AG04450 (cell line): Measurements from ENCODE around the gene PRKN. TPM values are rescaled to one million over a fixed set of nuclear protein-coding genes. Genes with fewer than 3 reads are reported as not detected.

Source experiments
- CTCF ChIA-PET: fragments of 300-600, 350-600 bp; formaldehyde crosslinking; extraction: SDS; loops from one replicate; lab custom pipeline; 2022; ENCODE audit warnings: antibody characterized with exemption, inconsistent platforms; lab: Charles Lee
- POLR2A ChIA-PET: fragments of 350-600 bp; formaldehyde crosslinking; extraction: SDS; loops from one replicate; lab custom pipeline; 2021; ENCODE audit warnings: antibody characterized with exemption, inconsistent platforms; lab: Yijun Ruan, JAX
- DNase-seq: peaks from one replicate; pipeline ENCODE4 v3.0.0-alpha.2; 2011; ENCODE audit warnings: low read depth, low spot score
- H3K27ac ChIP-seq: one replicate; pipeline ENCODE4 v1.5.1; 2012; ENCODE audit warnings: low read depth, low read length, control low read depth
- H3K27me3 ChIP-seq: one replicate; pipeline ENCODE4 v1.6.0; 2012; ENCODE audit warnings: low read length; ENCODE audit not compliant: control insufficient read depth, insufficient read depth
- H3K4me3 ChIP-seq: 2 replicates; pipeline ENCODE4 v1.5.1; 2011; ENCODE audit warnings: mild to moderate bottlenecking, low read depth, low read length, control low read depth
- H3K9me3 ChIP-seq: 2 replicates; pipeline ENCODE4 v1.5.1; 2012; ENCODE audit warnings: low read length; ENCODE audit not compliant: control insufficient read depth, insufficient read depth
- CTCF ChIP-seq: IDR thresholded peaks from 2 replicates; pipeline ENCODE4 v1.5.1; 2011; ENCODE audit warnings: low read depth, low read length, control low read depth, inconsistent platforms
- polyA plus RNA-seq: library from polyadenylated mRNA; depleted of rRNA; stranded (reverse); fragments of >200 nt; gene quantifications from 2 replicates; pipeline ENCODE4 v1.2.3, GENCODE V29; 2011

Gene PRKN
- polyA plus RNA-seq, 1 experiment = not detected

DNA sequence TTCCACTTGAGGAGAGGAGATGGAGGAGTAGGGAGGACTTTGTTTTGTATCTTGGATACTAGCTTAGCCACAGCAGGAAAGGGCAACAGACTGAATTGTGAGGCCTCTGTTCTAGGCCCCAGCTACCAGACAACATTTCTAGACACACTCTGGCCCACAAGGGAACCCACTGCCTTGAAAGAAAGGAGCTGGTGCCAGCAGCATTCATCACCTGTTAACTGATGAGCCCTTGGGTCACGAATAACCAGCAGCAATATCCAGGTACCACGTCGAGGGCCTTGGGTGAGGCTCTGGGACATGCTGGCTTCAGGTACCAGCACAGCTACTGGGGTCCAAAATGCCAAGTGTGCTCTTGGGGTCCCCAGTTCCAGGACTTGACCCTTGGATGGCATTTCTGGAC, 165.5 kb downstream of the PRKN start:
- POLR2A ChIA-PET = no interaction called here
- CTCF ChIA-PET = no interaction called here
- peaks cover 33% of the 10 kb centered on the region for H3K9me3 ChIP-seq
- H3K27me3 ChIP-seq = no peaks in the 10 kb centered on the region
- TF ChIP-seq CTCF = no peak
- DNase-seq = no peak
- H3K4me3 ChIP-seq = no peak overlapping the region
- H3K27ac ChIP-seq = no peak overlapping the region

GRCh38 chr6:162560891-162561290, 166.7 kb downstream of the PRKN start:
- no peak overlapping the region for H3K27ac ChIP-seq
- DNase-seq = no peak
- TF ChIP-seq CTCF = no peak
- ChIA-PET CTCF (no interaction called here), POLR2A (no interaction called here)
- H3K9me3 ChIP-seq = peaks cover 35% of the 10 kb centered on the region
- no peak overlapping the region for H3K4me3 ChIP-seq
- H3K27me3 ChIP-seq = no peaks in the 10 kb centered on the region

- ChIA-PET POLR2A (no interaction called here), CTCF (no interaction called here)
- Histone ChIP-seq H3K9me3 (peaks cover 30% of the 10 kb centered on the region), H3K4me3 (no peak overlapping the region), H3K27ac (no peak overlapping the region), H3K27me3 (no peaks in the 10 kb centered on the region)
- no peak for TF ChIP-seq CTCF
- DNase-seq = no peak
These were observed 173.0 kb downstream of the PRKN start for GRCh38 chr6:162554531-162554930.

DNA sequence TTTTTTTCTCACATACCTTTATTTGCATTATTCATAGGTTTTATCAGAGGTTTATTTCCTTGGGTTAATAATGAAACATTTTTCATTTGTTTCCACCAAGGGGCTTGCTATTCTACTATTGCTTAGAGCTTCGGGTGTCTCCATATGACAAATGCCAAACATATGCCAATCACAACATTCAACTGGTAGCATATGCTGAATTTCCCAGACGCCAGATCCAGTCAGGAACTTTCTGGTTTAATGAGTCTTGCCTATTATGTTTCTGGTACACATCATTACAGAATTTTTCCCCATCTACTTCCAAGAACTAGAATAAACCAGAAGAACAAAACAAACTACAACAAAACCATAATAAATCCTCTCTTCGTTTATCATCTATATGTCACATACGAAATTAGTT, 180.7 kb downstream of the PRKN start:
- no peak overlapping the region for H3K27ac ChIP-seq
- ChIA-PET POLR2A (no interaction called here), CTCF (no interaction called here)
- no peak for TF ChIP-seq CTCF
- H3K4me3 ChIP-seq = no peak overlapping the region
- no peaks in the 10 kb centered on the region for H3K27me3 ChIP-seq
- no peak for DNase-seq
- peaks cover 31% of the 10 kb centered on the region for H3K9me3 ChIP-seq

DNA sequence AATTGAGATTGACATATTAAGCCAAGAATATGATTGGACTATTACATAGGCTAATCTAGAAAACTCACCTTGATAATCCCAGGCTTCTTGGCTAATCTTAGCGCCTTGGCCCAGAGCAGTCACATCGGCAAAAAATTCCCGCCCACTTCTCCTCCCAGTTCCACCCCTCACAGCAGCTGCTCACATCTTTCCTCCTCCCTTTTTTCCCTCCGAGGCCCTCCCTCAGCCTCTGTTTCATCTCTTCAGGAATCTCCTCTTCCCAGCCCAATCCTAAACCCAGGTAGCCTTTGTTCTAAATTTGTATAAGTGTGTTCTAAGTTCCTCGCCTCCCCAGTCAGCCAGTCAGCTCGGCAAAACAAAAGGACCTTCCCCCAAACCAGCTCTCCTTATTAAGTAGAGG, 184.3 kb downstream of the PRKN start:
- POLR2A ChIA-PET = no interaction called here
- no peaks in the 10 kb centered on the region for H3K27me3 ChIP-seq
- peaks cover 40% of the 10 kb centered on the region for H3K9me3 ChIP-seq
- H3K4me3 ChIP-seq = no peak overlapping the region
- CTCF ChIA-PET = no interaction called here
- no peak overlapping the region for H3K27ac ChIP-seq
- TF ChIP-seq CTCF = no peak
- no peak for DNase-seq
